DMS79 treated with DMSO at 0.1 percent for 48 hours (cell line): Measurements from ENCODE around the gene OLA1.

Experiments
- DNase-seq: peaks from one replicate; lab custom pipeline; 2025; lab: John Stamatoyannopoulos, UW

OLA1 gene

GRCh38 chr2:174033163-174033550 lies 215.2 kb downstream of the OLA1 start:
- DNase-seq, result no peak

DNA sequence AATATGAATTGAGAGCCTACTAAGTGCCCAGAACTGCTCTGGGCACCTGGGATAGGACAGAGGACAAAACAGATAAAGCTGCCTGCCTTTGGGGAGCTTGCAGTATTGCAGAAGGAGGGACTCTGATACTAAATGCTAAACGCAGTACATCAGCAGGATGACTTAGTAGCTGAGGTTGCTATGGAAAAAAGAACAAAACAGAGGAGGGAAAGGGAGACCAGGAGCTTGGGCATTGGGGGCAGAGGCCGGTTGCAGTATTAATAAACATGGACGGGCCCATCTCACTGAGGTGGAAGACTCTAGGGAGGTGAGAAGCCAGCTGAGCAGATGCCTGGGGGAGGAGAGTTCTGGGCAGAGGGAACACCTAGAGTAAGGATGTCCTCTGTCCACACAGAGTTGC lies 217.1 kb downstream of the OLA1 start:
- no peak for DNase-seq

GRCh38 chr2:174028935-174029334 lies 219.4 kb downstream of the OLA1 start:
- DNase-seq, result no peak

- DNase-seq, result no peak
Observed at GRCh38 chr2:174027956-174028355, 220.4 kb downstream of the OLA1 start.

DNA sequence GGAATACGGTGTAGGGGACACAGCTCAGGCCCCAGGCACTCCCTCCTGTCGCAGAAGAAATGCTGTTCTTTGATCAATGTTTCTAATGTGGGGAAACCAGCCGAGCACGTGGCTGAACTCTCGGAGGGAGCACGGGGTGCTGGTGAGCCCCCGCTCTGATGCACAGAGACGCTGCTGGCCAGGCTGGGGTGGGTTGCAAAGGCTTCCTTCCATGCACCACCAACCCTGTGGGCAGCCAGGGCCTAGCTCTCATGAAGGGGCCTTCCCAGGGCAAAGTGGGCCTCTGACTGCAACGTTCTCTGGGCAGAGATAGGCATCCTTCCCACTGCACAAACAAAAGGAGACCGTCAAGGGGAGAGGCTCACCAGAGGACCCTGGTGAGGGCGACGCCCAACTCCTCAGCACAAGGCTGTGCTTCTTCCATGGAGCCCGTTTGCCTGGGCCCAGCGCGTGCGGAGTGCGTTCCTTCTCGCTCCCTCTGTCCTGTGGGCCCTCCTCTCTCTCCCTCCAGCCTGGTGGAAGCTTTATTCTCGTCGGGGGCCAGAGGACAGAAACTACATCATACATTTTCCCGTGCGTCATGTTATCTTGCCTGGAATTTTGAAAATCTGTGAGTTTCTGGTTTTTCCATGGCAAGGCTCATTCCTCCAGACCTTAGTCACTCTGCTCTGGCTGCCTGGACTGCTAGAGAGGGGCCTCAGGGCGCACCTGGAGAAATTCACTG lies 222.0 kb downstream of the OLA1 start:
- DNase-seq, result no peak

- DNase-seq, result no peak
Observed at GRCh38 chr2:174025271-174026121, 222.8 kb downstream of the OLA1 start.

- DNase-seq, result peak; percentile 66
Observed at GRCh38 chr2:174024524-174025270, 223.6 kb downstream of the OLA1 start.

- DNase-seq, result peak; percentile 67
Observed at GRCh38 chr2:174023591-174024523, 224.5 kb downstream of the OLA1 start.
